Suprapubic skin (tissue), 4 donors: ENCODE measurements around the gene GAL3ST2.

Experiments used
- EP300 ChIP-seq: sonication (generic); formaldehyde crosslinking; IDR thresholded peaks from one replicate; pipeline ENCODE4 v1.6.1; 2017; ENCODE audit warnings: antibody characterized with exemption
- POLR2A ChIP-seq, 2 donors: fragments of 450-650 bp; IDR thresholded peaks; one replicate each; pipeline ENCODE4 v1.6.1; 2017; ENCODE audit warnings: antibody characterized with exemption in 2 of 2, mild to moderate bottlenecking in 2 of 2, moderate library complexity in 2 of 2
- POLR2AphosphoS5 ChIP-seq, 3 donors: sonication (generic); formaldehyde crosslinking; IDR thresholded peaks; one replicate each; pipeline ENCODE4 v1.6.1; 2017; ENCODE audit warnings: antibody characterized with exemption in 3 of 3
- TF ChIP-seq, protein P1 (sequence below), 2 donors: fragments of 200-600 bp in 1 of 2; fragments of 450-650 bp in 1 of 2; sonication (generic) in 1 of 2; IDR thresholded peaks; one replicate each; pipeline ENCODE4 v1.5.1; 2016 to 2019; ENCODE audit warnings: antibody characterized with exemption in 2 of 2, mild to moderate bottlenecking in 1 of 2, moderate library complexity in 1 of 2

DNA sequence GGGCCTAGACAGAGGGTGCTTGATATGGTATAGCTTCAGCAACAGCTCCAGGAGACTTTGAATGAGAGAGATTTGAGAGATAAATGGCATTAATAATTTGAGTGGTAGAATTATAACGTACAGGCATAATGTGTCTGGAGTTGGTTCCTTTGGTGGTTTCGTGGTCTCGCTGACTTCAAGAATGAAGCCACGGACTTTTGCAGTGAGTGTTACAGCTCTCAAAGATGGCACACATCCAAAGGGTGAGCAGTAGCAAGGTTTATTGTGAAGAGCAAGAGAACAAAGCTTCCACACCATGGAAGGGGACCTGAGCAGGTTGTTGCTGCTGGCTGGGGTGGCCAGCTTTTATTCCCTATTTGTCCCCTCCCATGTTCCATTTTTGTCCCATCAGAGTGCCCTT lies 59.0 kb downstream of the GAL3ST2 start:
- TF ChIP-seq, protein P1, sequence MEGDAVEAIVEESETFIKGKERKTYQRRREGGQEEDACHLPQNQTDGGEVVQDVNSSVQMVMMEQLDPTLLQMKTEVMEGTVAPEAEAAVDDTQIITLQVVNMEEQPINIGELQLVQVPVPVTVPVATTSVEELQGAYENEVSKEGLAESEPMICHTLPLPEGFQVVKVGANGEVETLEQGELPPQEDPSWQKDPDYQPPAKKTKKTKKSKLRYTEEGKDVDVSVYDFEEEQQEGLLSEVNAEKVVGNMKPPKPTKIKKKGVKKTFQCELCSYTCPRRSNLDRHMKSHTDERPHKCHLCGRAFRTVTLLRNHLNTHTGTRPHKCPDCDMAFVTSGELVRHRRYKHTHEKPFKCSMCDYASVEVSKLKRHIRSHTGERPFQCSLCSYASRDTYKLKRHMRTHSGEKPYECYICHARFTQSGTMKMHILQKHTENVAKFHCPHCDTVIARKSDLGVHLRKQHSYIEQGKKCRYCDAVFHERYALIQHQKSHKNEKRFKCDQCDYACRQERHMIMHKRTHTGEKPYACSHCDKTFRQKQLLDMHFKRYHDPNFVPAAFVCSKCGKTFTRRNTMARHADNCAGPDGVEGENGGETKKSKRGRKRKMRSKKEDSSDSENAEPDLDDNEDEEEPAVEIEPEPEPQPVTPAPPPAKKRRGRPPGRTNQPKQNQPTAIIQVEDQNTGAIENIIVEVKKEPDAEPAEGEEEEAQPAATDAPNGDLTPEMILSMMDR (IDR thresholded peaks at IDR 0.05) = no peak
- no peak for TF ChIP-seq EP300
- no peak for TF ChIP-seq POLR2A (IDR thresholded peaks at IDR 0.05)
- no peak for TF ChIP-seq POLR2AphosphoS5 (IDR thresholded peaks at IDR 0.05)
